Thymus (tissue), 2 donors: ENCODE data around the gene MUC6. TPM values are rescaled to one million over a fixed set of nuclear protein-coding genes. Genes with fewer than 3 reads are reported as not detected.

Source experiments
- polyA plus RNA-seq: library from polyadenylated mRNA; stranded (reverse); fragments of 200-250 nt; gene quantifications from one replicate; pipeline ENCODE4 v1.2.3, GENCODE V29; 2013
- total RNA-seq: library from RNA; stranded (reverse); fragments of 120-200 nt; gene quantifications from one replicate; pipeline ENCODE4 v1.2.4, GENCODE V29; 2013
- donor health status: healthy.

Gene MUC6
- total and polyA plus RNA-seq, 2 donors: 0.16 to 0.19 TPM

Other genes starting within 250 kb of the MUC6 start
- gene CEND1, start 246.6 kb downstream of the MUC6 start, total RNA-seq: 0.19 TPM
- 0.25 TPM for gene CEND1, start 246.6 kb downstream of the MUC6 start, polyA plus RNA-seq
- 5.7 TPM for gene SLC25A22, start 238.4 kb downstream of the MUC6 start, total RNA-seq
- 11.8 TPM for gene SLC25A22, start 238.4 kb downstream of the MUC6 start, polyA plus RNA-seq
- 6.6 TPM for gene PIDD1, start 231.5 kb downstream of the MUC6 start, total RNA-seq
- 46.0 TPM for gene PIDD1, start 231.5 kb downstream of the MUC6 start, polyA plus RNA-seq
- 1,873 TPM for gene RPLP2, start 226.8 kb downstream of the MUC6 start, total RNA-seq
- 2,667 TPM for gene RPLP2, start 226.8 kb downstream of the MUC6 start, polyA plus RNA-seq
- 10.5 TPM for gene PNPLA2, start 217.8 kb downstream of the MUC6 start, total RNA-seq
- gene PNPLA2, start 217.8 kb downstream of the MUC6 start, polyA plus RNA-seq: 83.6 TPM
- 0.57 TPM for gene CRACR2B, start 208.8 kb downstream of the MUC6 start, total RNA-seq
- gene CRACR2B, start 208.8 kb downstream of the MUC6 start, polyA plus RNA-seq: 6.2 TPM
- gene CD151, start 203.8 kb downstream of the MUC6 start, total RNA-seq: 19.5 TPM
- 82.3 TPM for gene CD151, start 203.8 kb downstream of the MUC6 start, polyA plus RNA-seq
- gene POLR2L, start 194.2 kb downstream of the MUC6 start, total RNA-seq: 92.3 TPM
- 92.1 TPM for gene POLR2L, start 194.2 kb downstream of the MUC6 start, polyA plus RNA-seq
- 22.2 TPM for gene TSPAN4, start 193.9 kb downstream of the MUC6 start, total RNA-seq
- 56.7 TPM for gene TSPAN4, start 193.9 kb downstream of the MUC6 start, polyA plus RNA-seq
- 17.8 TPM for gene CHID1, start 125.9 kb downstream of the MUC6 start, total RNA-seq
- 35.7 TPM for gene CHID1, start 125.9 kb downstream of the MUC6 start, polyA plus RNA-seq
- 14.6 TPM for gene AP2A2, start 110.8 kb downstream of the MUC6 start, total RNA-seq
- 57.2 TPM for gene AP2A2, start 110.8 kb downstream of the MUC6 start, polyA plus RNA-seq
- under 0.01 TPM for gene MUC2, start 38.2 kb upstream of the MUC6 start, total RNA-seq
- gene MUC2, start 38.2 kb upstream of the MUC6 start, polyA plus RNA-seq: under 0.01 TPM
- 0.05 TPM for gene MUC5AC, start 121.2 kb upstream of the MUC6 start, total RNA-seq
- gene MUC5AC, start 121.2 kb upstream of the MUC6 start, polyA plus RNA-seq: 0.02 TPM
- under 0.01 TPM for gene MUC5B, start 186.3 kb upstream of the MUC6 start, total RNA-seq
- 0.02 TPM for gene MUC5B, start 186.3 kb upstream of the MUC6 start, polyA plus RNA-seq